ENCODE data around the gene MRPS18B.
A peak's percentile ranks its signal among the peaks of the same experiment; 100 is the strongest.

- TF ChIP-seq POLR2A (IDR thresholded peaks at IDR 0.05): peak in 1 of 2 donors; percentile 31
- TF ChIP-seq CTCF (IDR thresholded peaks at IDR 0.05): peak; percentile 68 to 85
- TF ChIP-seq EP300 (IDR thresholded peaks at IDR 0.05): no peak
Observed at GRCh38 chr6:30672445-30673253, 55.0 kb downstream of the MRPS18B start, which contains the start of gene DHX16.

Measured in suprapubic skin (tissue), 3 donors.